ENCODE results near the gene NSUN7.

NSUN7 gene

DNA sequence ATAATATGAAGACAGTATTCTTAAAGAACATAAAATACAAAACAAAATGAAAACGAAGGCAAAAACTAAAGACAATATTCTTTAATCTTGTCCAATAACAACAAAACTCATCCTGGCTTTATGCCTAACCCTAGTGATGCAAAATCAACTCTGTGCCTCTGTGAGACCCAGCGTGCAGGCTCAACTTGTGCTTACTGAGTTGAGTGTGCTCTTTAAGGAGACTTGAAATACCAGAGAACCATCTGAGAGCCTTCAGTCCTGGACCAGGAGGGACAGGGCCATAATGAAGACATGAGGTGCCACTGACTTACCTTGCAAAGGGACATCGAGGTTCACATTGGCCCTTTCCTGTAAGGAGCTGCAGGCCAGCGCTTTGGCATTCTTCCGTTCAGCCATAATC, 77.1 kb downstream of the NSUN7 start:
- DNase-seq = no peak
- no peak for ATAC-seq (ENCODE audit: insufficient read depth, low read depth)
- H3K36me3 ChIP-seq (ENCODE audit: insufficient read depth, low read length) = no peaks in the 10 kb centered on the region

DNA sequence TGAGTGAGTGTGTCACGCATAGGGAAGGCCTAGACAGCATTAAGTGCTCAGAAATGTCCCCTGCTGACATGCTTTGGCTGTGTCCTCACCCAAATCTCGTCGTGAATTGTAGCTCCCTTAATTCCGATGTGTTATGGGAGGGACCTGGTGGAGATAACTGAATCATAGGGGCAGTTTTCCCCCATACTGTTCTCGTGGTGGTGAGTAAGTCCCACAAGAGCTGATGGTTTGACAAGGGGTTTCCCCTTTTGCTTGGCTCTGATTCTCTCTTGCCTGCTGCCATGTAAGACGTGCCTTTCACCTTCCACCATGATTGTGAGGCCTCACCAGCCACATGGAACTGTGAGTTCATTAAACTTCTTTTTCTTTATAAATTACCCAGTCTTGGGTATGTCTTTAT, 78.0 kb downstream of the NSUN7 start:
- Histone ChIP-seq H3K36me3 (ENCODE audit: insufficient read depth, low read length) (no peaks in the 10 kb centered on the region), H3K9ac (ENCODE audit: low read depth, low read length) (no peak overlapping the region), H3K4me2 (ENCODE audit: insufficient read depth, low read length) (no peak overlapping the region), H2AFZ (ENCODE audit: low read depth, low read length) (no peak overlapping the region), H4K20me1 (ENCODE audit: insufficient read depth, low read length) (no peaks in the 10 kb centered on the region), H3K4me1 (ENCODE audit: insufficient read depth, low read length) (no peaks in the 10 kb centered on the region), H3K9me3 (ENCODE audit: insufficient read depth, low read length, severe bottlenecking) (no peaks in the 10 kb centered on the region), H3K79me2 (ENCODE audit: insufficient read depth, low read length) (no peaks in the 10 kb centered on the region), H3K27me3 (ENCODE audit: insufficient read depth, low read length, poor library complexity) (peaks cover 7% of the 10 kb centered on the region), H3K27ac (ENCODE audit: low read length) (no peak overlapping the region), H3K4me3 (ENCODE audit: low read depth in 1 of 2, low read length in 2 of 2) (no peak overlapping the region)
- no peak for ATAC-seq (ENCODE audit: insufficient read depth, low read depth)
- no peak for DNase-seq
- no peak for TF ChIP-seq EZH2 (IDR thresholded peaks at IDR 0.05; ENCODE audit: borderline replicate concordance, low read depth, low read length, severe bottlenecking)
- TF ChIP-seq, protein P1, sequence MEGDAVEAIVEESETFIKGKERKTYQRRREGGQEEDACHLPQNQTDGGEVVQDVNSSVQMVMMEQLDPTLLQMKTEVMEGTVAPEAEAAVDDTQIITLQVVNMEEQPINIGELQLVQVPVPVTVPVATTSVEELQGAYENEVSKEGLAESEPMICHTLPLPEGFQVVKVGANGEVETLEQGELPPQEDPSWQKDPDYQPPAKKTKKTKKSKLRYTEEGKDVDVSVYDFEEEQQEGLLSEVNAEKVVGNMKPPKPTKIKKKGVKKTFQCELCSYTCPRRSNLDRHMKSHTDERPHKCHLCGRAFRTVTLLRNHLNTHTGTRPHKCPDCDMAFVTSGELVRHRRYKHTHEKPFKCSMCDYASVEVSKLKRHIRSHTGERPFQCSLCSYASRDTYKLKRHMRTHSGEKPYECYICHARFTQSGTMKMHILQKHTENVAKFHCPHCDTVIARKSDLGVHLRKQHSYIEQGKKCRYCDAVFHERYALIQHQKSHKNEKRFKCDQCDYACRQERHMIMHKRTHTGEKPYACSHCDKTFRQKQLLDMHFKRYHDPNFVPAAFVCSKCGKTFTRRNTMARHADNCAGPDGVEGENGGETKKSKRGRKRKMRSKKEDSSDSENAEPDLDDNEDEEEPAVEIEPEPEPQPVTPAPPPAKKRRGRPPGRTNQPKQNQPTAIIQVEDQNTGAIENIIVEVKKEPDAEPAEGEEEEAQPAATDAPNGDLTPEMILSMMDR (IDR thresholded peaks at IDR 0.05; ENCODE audit: borderline replicate concordance, extremely low read depth, low read length, poor library complexity, severe bottlenecking) = no peak

More for the DNA sequence above, 77.1 kb downstream of the NSUN7 start:
- TF ChIP-seq EZH2 (IDR thresholded peaks at IDR 0.05; ENCODE audit: borderline replicate concordance, low read depth, low read length, severe bottlenecking) = no peak
- TF ChIP-seq, protein P1 (IDR thresholded peaks at IDR 0.05; ENCODE audit: borderline replicate concordance, extremely low read depth, low read length, poor library complexity, severe bottlenecking) = no peak
- Histone ChIP-seq H2AFZ (ENCODE audit: low read depth, low read length) (no peak overlapping the region), H3K4me1 (ENCODE audit: insufficient read depth, low read length) (no peaks in the 10 kb centered on the region), H3K9ac (ENCODE audit: low read depth, low read length) (no peak overlapping the region), H3K4me2 (ENCODE audit: insufficient read depth, low read length) (no peak overlapping the region), H3K4me3 (ENCODE audit: low read depth in 1 of 2, low read length in 2 of 2) (no peak overlapping the region), H4K20me1 (ENCODE audit: insufficient read depth, low read length) (no peaks in the 10 kb centered on the region), H3K27me3 (ENCODE audit: insufficient read depth, low read length, poor library complexity) (peaks cover 7% of the 10 kb centered on the region), H3K9me3 (ENCODE audit: insufficient read depth, low read length, severe bottlenecking) (no peaks in the 10 kb centered on the region), H3K79me2 (ENCODE audit: insufficient read depth, low read length) (no peaks in the 10 kb centered on the region), H3K27ac (ENCODE audit: low read length) (no peak overlapping the region)

DNA sequence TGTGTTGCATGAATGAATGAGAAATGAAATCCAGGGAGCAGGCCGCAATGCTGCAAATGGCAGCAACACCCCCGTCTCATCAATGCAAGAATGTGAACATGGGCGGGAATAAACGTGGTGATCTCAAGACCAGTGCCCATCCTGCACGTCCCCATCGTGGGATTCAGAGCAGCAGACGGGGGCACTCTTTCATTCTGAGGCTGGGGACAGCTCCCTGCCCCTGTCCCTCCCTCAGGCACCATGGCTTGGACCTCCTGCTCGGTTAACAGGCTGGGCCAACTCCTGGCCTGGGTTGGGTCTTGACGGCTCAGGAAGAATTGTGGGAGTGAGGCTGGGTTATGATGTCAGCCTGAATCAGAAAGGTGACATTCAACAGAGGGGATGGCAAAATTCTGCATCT, 78.9 kb downstream of the NSUN7 start:
- Histone ChIP-seq H3K9ac (ENCODE audit: low read depth, low read length) (no peak overlapping the region), H3K4me3 (ENCODE audit: low read depth in 1 of 2, low read length in 2 of 2) (no peak overlapping the region), H2AFZ (ENCODE audit: low read depth, low read length) (no peak overlapping the region), H3K36me3 (ENCODE audit: insufficient read depth, low read length) (no peaks in the 10 kb centered on the region), H3K27me3 (ENCODE audit: insufficient read depth, low read length, poor library complexity) (no peaks in the 10 kb centered on the region), H4K20me1 (ENCODE audit: insufficient read depth, low read length) (no peaks in the 10 kb centered on the region), H3K27ac (ENCODE audit: low read length) (no peak overlapping the region), H3K79me2 (ENCODE audit: insufficient read depth, low read length) (no peaks in the 10 kb centered on the region), H3K4me2 (ENCODE audit: insufficient read depth, low read length) (no peak overlapping the region), H3K9me3 (ENCODE audit: insufficient read depth, low read length, severe bottlenecking) (no peaks in the 10 kb centered on the region), H3K4me1 (ENCODE audit: insufficient read depth, low read length) (no peaks in the 10 kb centered on the region)
- no peak for ATAC-seq (ENCODE audit: insufficient read depth, low read depth)
- DNase-seq = no peak
- TF ChIP-seq, protein P1 (IDR thresholded peaks at IDR 0.05; ENCODE audit: borderline replicate concordance, extremely low read depth, low read length, poor library complexity, severe bottlenecking) = no peak
- TF ChIP-seq EZH2 (IDR thresholded peaks at IDR 0.05; ENCODE audit: borderline replicate concordance, low read depth, low read length, severe bottlenecking) = no peak

DNA sequence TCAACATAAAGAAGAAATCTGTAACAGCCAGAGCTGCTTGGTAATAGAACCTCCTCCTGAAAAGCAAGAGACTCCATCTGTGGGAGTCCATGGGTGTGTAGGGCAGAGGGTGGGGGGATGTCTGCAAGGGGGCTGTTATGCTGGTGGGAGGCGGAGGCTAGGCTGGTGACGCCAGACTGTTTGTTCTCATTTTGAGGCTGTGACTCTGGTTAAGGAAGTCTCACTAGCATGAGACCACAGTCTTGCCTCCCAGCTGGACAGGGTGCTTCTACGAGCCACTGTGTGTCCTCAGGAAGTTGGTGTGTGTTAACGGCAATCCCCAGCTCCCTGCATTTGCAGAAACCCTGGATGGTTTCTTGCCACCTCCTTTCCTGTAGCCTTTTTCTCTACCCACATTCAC, 79.8 kb downstream of the NSUN7 start:
- Histone ChIP-seq H4K20me1 (ENCODE audit: insufficient read depth, low read length) (no peaks in the 10 kb centered on the region), H2AFZ (ENCODE audit: low read depth, low read length) (no peak overlapping the region), H3K79me2 (ENCODE audit: insufficient read depth, low read length) (no peaks in the 10 kb centered on the region), H3K36me3 (ENCODE audit: insufficient read depth, low read length) (no peaks in the 10 kb centered on the region), H3K27ac (ENCODE audit: low read length) (no peak overlapping the region), H3K4me1 (ENCODE audit: insufficient read depth, low read length) (no peaks in the 10 kb centered on the region), H3K9me3 (ENCODE audit: insufficient read depth, low read length, severe bottlenecking) (no peaks in the 10 kb centered on the region), H3K9ac (ENCODE audit: low read depth, low read length) (no peak overlapping the region), H3K4me3 (ENCODE audit: low read depth in 1 of 2, low read length in 2 of 2) (no peak overlapping the region), H3K4me2 (ENCODE audit: insufficient read depth, low read length) (no peak overlapping the region), H3K27me3 (ENCODE audit: insufficient read depth, low read length, poor library complexity) (no peaks in the 10 kb centered on the region)
- TF ChIP-seq EZH2 (IDR thresholded peaks at IDR 0.05; ENCODE audit: borderline replicate concordance, low read depth, low read length, severe bottlenecking) = no peak
- TF ChIP-seq, protein P1 (IDR thresholded peaks at IDR 0.05; ENCODE audit: borderline replicate concordance, extremely low read depth, low read length, poor library complexity, severe bottlenecking) = no peak
- ATAC-seq (ENCODE audit: insufficient read depth, low read depth) (no peak), DNase-seq (no peak)
